Measurements from ENCODE around the gene C7orf25.
"Not testable (repeated sequence)": the region's sequence is repeated elsewhere in the genome, so short reads cannot be mapped to it uniquely, and the experiment has no call there.

C7orf25 gene

DNA sequence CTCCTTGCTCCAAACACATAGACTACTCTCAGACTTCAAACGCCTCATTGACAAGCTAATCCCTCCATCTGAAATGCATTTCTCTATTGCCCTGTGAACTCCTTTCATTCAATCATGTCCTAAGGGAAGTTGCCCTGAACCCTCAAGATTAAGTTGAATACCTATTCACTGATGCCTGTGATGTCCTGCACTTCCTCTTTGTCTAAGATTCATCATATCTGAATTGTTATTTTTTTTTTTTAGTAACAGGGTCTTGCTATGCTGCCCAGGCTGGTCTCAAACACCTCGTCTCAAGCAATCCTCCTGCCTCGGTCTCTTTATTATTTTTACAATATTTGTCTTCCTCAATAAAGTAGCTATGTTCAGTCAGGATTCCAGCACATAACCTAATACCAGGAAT is 16.9 kb upstream of the C7orf25 start:
- no peak for DNase-seq

DNA sequence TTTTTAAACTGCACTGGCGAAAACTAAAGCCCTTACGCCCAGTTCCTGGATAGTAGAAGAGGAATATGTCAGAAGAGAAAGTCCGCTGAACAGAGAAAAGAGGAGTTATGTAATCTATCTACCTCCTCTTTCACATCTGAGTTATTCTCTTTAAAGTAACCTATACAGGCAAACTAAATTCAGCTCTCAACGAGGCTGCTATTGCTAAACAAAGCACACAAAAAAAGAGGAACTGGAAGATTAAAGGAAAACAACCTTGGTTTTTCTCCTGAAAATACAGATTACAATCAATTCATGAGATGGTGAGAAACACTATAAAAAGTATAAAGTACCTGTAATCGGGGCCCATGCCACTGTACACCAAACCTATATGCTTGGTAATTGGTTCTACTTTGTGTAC is 14.3 kb upstream of the C7orf25 start:
- DNase-seq: no peak

DNA sequence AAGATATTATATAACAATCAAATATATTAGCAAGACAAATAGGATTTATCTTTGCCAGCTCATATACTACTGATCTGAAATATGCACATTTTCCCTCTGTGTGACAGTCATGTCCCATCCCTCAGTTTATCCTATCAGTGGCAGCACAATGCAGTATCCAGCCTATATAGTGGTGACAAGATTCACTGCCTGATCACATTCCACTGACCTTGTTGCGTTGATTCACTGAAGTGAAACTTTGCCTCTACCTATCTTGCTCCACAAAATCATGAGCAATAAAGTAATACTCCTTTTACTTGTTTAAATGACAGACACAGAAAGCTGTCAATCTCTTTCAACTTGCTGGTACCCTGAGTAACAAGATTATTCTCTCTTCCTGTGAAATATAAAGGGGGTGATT is 13.8 kb upstream of the C7orf25 start:
- no peak for DNase-seq

DNA sequence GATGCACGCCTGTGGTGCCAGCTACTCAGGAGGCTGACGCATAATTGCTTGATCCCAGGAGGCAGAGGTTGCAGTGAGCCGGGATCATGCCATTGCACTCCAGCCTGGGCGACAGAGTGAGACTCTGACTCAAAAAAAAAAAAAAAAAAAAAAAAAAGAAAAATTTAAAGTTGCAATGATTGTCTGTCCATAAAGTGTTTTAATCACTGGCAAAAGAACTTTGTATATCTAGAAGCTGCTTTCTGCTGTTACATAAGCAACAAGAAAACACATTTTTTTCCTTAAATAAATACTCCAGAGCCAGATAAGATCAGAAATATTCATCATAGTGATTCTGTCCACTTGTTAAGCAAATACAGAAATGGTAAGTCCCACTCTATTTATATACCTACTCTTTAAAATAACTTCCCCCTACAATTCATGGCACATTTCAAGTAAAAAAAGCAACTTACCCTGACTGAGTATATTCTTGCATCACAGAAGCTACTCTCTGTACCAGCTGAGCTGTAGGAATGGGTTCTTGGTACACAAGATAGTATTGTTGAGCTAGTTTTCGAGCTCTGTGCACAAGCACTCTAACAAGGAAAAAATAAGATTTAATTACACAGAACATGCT is 12.5 kb upstream of the C7orf25 start:
- no peak for DNase-seq

DNA sequence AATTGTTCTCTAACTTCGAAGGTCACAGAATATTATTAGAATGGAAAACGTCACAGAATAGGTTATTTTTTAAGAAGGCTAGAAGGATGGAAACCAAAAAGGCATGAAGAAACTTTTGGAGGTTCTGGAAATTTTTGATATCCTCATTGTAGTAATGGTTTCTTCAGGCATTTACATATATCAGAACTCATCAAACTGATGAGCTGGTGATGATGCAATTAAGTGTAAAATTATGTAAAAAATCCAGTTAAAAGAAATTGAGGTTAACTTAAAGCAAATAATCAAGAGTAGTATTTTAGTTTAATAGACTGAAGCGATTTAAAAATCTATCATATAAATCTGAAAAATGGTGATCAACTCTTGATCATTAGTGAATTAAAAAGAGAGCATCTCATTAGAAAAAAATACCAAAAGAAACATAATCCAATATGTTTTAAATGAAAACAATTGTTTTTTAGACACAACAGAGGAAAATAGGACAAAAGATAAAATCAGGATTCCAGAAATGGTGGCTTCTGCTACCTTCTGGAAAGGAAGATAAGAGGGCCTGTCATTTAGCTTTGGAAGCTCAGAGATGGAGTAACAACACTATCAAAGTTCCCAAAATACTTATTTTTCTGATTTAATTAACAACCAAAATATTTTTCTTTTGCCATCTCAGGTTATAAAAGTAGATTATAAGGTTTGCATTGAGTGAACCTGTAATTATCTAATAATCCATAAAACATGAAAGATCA is 10.3 kb upstream of the C7orf25 start:
- DNase-seq: no peak

DNA sequence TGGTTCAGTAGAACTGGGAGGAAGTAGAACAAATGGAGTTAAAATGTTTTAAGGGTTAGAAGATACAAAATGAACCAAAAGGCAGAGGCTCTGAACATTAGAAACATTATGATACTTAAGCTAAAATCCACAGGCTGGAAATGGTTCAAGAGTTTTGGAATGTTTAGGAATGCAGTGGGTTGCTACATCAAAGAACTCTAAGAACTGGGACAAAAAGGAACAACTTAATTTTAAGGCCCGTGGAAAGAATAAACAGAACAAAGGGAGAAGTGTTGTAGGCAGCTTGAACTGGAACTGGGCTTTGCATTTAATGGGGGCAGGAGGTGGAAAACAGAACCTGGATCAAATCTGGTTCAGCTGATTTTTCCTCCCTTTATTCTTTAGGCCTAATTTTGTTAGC is 3.5 kb upstream of the C7orf25 start:
- no peak for DNase-seq

DNA sequence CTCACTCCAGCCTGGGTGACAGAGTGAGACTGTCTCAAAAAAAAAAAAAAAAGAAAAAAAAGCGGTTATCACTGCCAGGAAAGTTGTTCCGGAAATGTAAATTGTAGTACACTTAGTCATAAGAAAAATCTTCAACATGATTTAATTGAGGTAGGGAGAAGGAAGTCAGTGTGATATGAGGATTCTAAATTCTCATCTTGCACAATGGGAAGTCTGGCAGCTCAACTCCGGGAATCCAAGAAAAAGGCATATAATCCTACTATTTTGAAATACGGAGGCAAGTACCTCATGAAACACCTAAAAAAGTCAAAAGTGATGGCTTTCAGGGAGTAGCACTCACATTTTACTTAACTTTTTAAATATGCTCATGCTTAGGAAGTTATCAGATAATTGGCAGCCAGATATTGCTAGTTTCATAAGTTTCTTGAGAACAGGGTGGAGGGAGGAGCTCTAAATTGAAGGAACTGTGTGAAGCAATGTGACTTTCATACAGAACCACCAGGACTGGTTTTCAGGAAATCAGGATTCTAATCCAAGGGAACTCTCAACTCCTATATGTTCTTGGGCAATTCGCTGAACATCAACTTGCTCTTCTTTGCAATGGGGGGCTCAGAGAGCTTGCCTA is 2.7 kb upstream of the C7orf25 start:
- DNase-seq: no peak

DNA sequence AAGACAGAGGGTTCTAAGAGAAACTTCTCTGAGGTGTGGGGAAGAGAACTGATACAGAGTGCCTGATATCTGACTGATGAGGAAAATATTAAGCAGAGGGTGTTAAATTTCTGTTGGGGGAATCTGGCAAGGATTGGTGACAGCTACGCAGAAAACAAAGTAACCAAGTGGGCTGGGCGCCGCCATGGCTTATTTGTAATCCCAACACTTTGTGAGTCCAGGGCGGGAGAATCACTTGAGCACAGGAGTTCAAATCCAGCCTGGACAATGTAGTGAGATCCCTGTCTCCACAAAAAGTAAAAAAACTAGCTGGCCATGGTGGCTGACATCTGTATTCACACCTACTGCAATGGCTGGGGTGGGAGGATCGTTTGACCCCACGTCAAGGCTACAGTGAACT is 2.1 kb upstream of the C7orf25 start:
- no peak for DNase-seq

DNA sequence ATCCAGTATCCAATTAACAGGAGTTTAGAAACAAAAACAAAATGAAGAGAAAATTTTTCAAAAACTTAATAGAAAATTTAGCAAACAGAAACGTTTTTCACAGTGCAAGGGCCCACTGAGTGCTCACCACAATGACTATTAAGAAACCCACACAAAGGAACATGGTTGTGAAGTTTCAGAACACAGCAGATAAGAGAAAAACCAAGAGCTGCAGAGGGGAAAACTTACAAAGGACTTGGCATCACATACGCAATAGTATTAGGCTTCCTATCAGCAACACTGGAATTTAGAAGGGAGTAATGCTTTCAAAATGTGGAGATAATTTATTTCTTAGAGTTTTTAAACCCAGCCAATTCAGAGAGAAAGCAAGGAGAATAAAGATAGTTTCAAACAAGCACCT is 1.7 kb upstream of the C7orf25 start:
- DNase-seq: no peak

DNA sequence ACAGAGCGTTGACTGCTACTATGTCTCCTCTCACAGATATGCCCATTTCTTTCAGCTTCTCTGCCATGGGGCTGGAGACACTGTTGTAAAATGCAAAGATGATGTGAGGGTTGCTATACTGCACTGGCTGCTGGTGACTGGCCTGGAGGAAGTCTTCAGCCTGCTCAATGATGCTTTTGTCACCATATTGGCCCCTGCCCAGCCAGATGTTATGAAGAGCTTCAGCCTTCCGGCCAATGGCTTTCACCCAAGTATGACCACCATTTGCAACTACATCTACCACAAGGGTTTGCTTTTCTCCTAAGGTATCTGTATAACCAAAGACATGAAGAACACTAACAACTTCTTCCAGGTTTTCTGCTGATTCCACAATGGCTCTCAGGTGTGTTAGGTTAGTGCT is 1.6 kb downstream of the C7orf25 start:
- no peak for DNase-seq

DNA sequence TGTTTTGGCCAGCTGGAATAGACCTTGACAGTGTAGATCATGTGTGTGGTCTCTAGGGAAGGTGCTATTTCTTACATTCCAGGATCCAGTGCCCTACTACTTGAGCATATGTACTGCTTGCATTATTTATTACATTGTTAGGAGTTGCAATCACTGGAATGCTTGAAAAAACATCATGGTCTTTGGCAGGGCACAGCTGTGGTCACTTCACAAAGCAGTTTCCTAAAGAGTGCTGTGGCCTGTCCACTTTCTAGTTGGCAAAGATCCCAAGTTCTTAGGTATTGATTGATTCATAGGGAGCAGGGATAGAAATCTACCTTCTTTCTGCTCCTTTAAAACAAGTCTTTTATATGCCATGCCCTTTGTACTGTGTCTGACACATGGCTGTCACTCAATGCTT is 4.6 kb downstream of the C7orf25 start:
- DNase-seq: no peak

DNA sequence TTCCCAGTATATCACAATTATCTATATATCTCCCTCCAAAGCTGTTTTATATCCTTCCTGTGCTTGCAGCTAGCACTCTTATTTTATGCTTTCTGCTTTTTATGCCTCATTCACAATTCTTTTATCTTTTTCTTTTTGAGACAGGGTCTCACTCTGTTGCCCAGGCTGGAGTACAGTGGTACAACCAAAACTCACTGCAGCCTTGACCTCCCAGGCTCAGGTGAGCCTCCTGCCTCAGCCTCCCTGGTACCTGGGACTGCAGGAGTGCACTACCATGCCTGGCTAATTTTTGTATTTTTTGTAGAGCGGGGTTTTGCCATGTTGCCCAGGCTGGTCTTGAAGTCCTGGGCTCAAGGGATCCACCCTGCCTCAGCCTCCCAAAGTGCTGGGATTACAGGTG is 5.7 kb downstream of the C7orf25 start:
- no peak for DNase-seq

DNA sequence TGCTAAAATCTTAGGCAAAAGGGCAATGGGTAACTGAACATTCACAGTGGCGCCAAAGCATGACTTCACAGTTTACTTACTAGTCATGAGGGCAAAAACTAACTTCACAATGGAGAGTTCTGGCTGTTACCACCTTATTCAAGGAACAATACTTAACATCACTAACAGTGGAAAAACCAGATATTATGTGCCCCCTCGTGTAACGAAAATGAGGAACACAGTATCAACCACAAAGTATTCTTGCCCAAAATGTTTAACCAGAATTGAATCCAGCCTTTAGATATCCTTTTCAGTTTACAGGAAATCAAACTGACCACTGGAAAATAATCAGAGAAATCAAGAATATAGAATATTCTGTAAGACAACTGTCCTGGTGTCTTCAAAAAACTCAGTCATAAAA is 9.5 kb downstream of the C7orf25 start:
- no peak for DNase-seq

DNA sequence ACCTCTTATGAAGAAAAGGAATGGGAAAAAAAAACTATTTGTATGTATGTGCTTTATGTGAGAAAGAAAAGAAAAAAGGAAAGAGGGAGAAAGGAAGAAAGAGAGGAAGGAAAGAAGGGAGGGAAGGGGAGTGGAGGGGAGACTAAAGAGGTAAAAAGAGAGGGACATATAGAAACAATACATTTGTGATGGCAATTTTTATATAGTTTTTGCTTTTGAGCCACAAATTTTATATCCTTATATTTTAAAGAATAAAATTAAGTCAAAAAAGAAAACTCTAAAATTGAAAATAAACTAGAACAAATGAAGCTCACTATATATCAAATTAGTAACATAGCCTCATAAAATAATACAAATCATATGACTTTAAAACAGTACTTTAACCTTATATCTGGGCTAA is 11.0 kb downstream of the C7orf25 start:
- no peak for DNase-seq

DNA sequence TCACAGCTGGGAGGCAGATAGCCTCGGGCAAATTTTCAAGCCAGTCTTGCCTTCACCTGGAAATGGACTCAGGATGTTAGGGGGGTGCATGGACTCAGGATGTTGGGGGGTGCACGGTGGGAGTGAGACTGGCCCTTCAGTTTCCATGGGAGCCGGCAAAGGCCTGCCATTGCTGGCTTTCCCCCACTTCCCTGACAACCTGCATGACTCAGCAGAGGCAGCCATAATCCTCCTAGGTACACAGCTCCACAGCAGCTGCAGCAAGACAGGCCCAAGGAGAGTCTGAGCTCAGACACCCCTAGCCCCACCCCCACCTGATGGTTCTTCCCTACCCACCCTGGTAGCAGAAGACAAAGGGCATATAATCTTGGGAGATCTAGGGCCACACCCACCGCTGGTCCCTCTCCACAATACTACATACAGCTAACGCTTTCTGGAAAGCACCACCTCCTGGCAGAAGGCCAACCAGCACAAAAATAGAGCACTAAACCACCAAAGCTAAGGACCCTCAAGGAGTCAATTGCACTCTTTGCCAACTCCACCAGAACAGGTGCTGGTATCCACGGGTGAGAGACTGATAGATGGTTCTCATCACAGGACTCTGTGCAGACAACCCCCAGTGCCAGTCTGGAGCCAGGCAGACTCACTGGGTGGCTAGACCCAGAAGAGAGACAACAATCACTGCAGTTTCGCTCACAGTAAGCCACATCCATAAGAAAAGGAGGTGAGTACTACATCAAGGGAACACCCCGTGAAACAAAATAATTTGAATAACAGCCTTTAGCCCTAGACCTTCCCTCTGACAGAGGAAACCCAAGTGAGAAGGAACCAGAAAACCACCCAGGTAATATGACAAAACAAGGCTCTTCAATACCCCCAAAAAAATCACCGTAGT is 18.3 kb downstream of the C7orf25 start:
- peak; percentile 30 to 38 for DNase-seq

DNA sequence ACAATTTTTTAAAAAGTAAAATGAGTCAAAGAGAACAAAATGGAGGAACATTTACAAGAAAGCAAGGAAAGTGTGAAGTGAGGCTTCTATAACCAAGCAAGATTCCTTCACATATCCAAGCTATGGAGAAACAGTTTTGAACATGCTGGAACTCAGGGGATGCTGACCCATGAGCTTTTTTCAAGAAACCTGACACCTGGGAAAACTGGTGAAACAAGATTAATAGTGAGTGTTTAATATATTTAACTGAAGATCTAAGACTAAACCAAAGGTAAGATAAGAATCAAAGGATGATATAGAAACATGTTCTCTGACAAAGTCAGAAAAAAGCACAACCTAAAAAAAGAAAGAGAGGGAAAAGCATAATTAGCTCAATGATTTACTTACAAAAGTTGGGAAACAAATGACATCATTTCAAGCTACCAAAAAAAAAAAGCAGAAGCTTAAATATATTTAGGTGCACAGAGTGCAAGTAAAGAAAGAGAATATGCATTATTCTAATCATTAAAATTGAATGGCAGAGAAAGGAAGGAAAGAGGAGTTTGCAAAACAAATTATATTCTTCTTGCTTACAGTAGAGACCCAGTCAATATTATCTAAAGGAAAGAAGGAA is 24.9 kb downstream of the C7orf25 start:
- no peak for DNase-seq

DNA sequence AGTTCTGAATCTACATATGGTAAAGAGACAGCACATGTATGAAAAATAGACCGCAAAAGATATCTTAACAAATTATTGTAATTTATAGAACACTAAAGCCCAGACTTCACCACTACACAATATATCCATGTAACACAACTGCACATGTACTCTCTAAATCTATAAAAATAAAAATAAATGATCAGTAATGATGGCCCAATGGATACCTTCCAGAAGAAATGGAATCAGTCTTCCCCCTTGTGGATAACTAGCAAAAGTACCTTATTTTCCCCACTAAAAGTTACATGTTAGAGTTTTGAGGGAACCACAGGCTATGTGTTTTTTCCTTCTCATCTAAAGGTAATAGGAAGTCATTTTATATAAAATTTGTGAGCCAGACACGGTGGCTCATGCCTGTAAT is 25.7 kb downstream of the C7orf25 start:
- DNase-seq: peak in 1 of 2 experiments; percentile 2

DNA sequence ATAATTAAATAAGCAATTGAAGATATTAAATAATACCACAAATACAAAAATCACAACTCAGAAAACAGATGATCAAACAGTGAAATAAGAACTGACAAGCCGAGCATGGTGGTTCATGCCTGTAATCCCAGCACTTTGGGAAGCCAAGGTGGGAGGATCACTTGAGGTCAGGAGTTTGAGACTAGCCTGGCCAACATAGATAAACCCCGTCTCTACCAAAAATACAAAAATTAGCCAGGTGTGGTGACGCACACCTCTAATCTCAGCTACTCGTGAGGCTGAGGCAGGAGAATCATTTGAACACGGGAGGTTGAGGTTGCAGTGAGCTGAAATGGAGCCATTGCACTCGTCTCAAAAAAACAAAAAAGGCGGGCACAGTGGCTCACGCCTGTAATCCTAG is 26.7 kb downstream of the C7orf25 start:
- not testable (repeated sequence) for DNase-seq

DNA sequence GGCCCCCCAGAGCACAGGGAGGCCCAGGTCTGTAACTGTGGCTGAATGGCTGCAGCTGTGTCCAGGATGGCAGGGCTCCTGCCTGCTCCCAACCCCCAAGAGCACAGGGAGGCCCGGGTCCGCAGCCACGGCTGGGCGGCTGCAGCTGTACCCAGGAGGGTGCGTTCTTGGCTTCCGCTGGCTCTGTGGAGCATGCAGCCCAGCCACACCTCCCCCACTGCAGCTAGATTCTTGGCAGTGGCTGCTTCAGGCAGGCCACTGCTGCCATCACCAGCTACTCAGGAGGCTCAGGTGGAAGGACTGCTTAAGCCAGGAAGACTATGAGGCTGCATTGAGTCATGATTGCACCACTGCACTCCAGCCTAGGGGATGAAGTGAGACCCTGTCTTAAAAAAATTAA is 27.9 kb downstream of the C7orf25 start:
- peak; percentile 80 to 92 for DNase-seq

DNA sequence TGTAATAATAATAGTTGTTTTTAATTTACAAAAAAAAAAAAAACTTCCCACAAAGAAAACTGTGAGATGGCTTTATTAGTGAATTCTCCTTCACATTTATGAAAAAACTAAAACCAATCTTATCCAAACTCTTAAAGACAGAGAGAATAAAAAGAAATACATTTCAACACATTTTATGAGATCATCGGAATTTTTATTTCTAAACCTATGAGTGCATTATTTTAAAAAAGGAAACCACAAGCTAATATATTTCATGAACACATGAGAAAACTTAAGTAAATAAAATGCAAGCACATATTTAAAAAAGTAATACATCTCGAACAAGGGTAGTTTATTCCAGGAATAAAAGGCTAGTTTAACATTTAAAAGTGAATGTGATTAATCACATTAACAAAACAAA is 31.5 kb downstream of the C7orf25 start:
- DNase-seq: no peak

DNA sequence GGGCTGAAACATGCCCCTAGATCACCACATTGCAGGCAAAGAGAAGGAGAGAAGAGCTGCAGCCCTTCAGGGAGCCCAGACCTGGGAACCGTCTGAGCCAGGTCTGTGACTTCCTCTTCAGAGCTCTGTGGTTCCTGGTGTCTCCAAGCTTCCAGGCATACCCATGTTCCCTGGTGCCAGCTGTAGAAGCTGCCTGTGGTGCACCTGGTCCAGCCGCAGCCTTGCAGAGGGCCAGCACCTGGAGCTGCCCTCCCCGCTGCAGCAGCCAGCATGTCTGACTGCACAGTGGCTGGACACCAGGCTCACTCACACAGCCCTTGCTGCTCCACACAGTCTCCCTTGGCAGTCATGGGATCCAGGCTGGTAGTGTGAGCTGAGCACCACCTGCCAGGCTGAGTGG is 33.6 kb downstream of the C7orf25 start:
- DNase-seq: peak; percentile 82 to 85

DNA sequence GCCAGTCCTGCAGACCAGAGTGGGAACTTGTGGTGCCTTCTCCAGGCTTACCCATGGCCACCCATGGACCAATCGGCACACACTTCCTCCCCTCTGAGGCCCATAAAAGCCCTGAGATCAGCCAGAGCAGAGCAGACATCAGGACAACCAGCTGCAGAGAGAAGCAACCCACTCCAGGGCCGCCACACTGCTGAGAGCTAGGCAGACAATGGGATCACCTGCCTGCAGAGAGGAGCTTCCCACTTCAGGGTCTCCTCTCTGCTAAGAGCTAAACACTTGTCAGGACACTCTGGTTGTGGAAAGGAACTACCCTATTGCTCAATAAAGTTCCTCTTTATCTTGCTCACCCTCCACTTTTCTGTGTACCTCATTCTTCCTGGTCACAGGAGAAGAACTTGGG is 34.0 kb downstream of the C7orf25 start:
- peak; percentile 85 to 89 for DNase-seq

Data from SHP77 (cell line).